Measurements from ENCODE around the gene LYST. TPM values are rescaled to one million over a fixed set of nuclear protein-coding genes. Genes with fewer than 3 reads are reported as not detected.

The LYST gene
- total and polyA plus RNA-seq, 2 donors (not counting 3 experiments of a cell fraction or from before 2014, with no cell fraction given) = 3.1 to 9.6 TPM

GRCh38 chr1:235809688-235810397 is 56.9 kb downstream of the LYST start:
- H3K4me2 ChIP-seq (ENCODE audit: insufficient read depth, low read length) = no peak overlapping the region
- no peaks in the 10 kb centered on the region for H3K36me3 ChIP-seq (ENCODE audit: control insufficient read depth in 2 of 2, extremely low read depth in 1 of 2, insufficient read depth in 2 of 2, low read length in 2 of 2)
- H3K4me1 ChIP-seq (ENCODE audit: control insufficient read depth, extremely low read depth, insufficient read depth, low read length) = no peaks in the 10 kb centered on the region
- DNase-seq (ENCODE audit: low read depth, low spot score) (no peak), FAIRE-seq (no peak)
- H4K20me1 ChIP-seq (replicated peaks; ENCODE audit: control insufficient read depth, extremely low read depth, insufficient read depth, low read length) = no peaks in the 10 kb centered on the region
- H3K9me3 ChIP-seq (replicated peaks; ENCODE audit: control insufficient read depth, insufficient read depth, low read length) = no peaks in the 10 kb centered on the region
- no peak for TF ChIP-seq MYC (IDR thresholded peaks at IDR 0.05; ENCODE audit: low read depth, low read length)
- no peak for TF ChIP-seq POLR2AphosphoS5 (IDR thresholded peaks at IDR 0.05; ENCODE audit: insufficient read depth, low read depth, low read length)
- no peak for TF ChIP-seq MAX (IDR thresholded peaks at IDR 0.05; ENCODE audit: insufficient read depth, insufficient read length)
- no peak for TF ChIP-seq EZH2 (IDR thresholded peaks at IDR 0.05; ENCODE audit: borderline replicate concordance, low read depth, low read length, severe bottlenecking)
- no peak for TF ChIP-seq CTCF (IDR thresholded peaks at IDR 0.05; ENCODE audit: extremely low read depth in 1 of 2, insufficient read depth in 1 of 2, low read depth in 1 of 2, low read length in 2 of 2)
- no peak for TF ChIP-seq POLR2A (IDR thresholded peaks at IDR 0.05; ENCODE audit: low read depth, low read length)
- TF ChIP-seq GATA2 (IDR thresholded peaks at IDR 0.05; ENCODE audit: insufficient read depth, insufficient read length, low read depth, low read length) = no peak
- TF ChIP-seq FOS (IDR thresholded peaks at IDR 0.05; ENCODE audit: borderline replicate concordance, insufficient read depth, low read length) = no peak
- no peak for TF ChIP-seq JUN (IDR thresholded peaks at IDR 0.05; ENCODE audit: borderline replicate concordance, insufficient read depth, insufficient read length, low read depth)
- H3K27me3 ChIP-seq (ENCODE audit: control insufficient read depth in 2 of 2, insufficient read depth in 2 of 2, low read length in 2 of 2) = no peaks in the 10 kb centered on the region
- H2AFZ ChIP-seq (ENCODE audit: low read depth, low read length) = no peak overlapping the region
- dilution Hi-C loops (cut with MboI; ENCODE audit: extremely low pct_ligation_motif_present, low sequenced_read_pairs) = no loop called here
- no peak overlapping the region for H3K27ac ChIP-seq (ENCODE audit: insufficient read depth, low read depth, low read length)
- ChIA-PET POLR2A (no interaction called here), CTCF (interaction anchor here (1.1 kb wide), 1 partner anchor 162 kb away, joined by 3 read pairs; no protein-coding TSS in a partner anchor)
- no peak overlapping the region for H3K4me3 ChIP-seq (replicated peaks in 1 of 3; ENCODE audit: insufficient read depth in 1 of 3, low read depth in 1 of 3, low read length in 3 of 3)
- intact Hi-C loops (cut with micrococcal nuclease) = no loop called here
- H3K9me1 ChIP-seq (replicated peaks; ENCODE audit: control insufficient read depth, extremely low read depth, insufficient read depth, low read length) = no peaks in the 10 kb centered on the region
- no peaks in the 10 kb centered on the region for H3K79me2 ChIP-seq (ENCODE audit: control insufficient read depth, insufficient read depth, low read length)
- H3K9ac ChIP-seq (replicated peaks; ENCODE audit: extremely low read depth, insufficient read depth, low read length) = no peak overlapping the region
- BruUV-seq (replicated peaks) = no TSS peak
